Osteoblast (primary cell): ENCODE results near the gene JUNB. TPM values are rescaled to one million over a fixed set of nuclear protein-coding genes. Genes with fewer than 3 reads are reported as not detected.

Source experiments
- DNase-seq: peaks from one replicate; pipeline ENCODE4 v3.0.0; 2011; ENCODE audit warnings: low spot score, mixed read lengths; ENCODE audit not compliant: insufficient read length; ENCODE audit errors: missing footprints
- H2AFZ ChIP-seq: 2 replicates; pipeline ENCODE4 v1.6.0; 2011; ENCODE audit warnings: mild to moderate bottlenecking, low read length
- H3K27ac ChIP-seq: 2 replicates; pipeline ENCODE4 v1.5.1; 2011; ENCODE audit warnings: mild to moderate bottlenecking, low read depth, low read length, moderate library complexity
- H3K27me3 ChIP-seq: 2 replicates; pipeline ENCODE4 v1.6.0; 2012; ENCODE audit warnings: mild to moderate bottlenecking, control low read depth, inconsistent platforms, low read length, moderate library complexity; ENCODE audit not compliant: insufficient read depth
- H3K36me3 ChIP-seq: 2 replicates; pipeline ENCODE4 v1.5.1; 2011; ENCODE audit warnings: mild to moderate bottlenecking, low read length, control low read depth, moderate library complexity; ENCODE audit not compliant: insufficient read depth
- H3K4me1 ChIP-seq: 2 replicates; pipeline ENCODE4 v1.5.1; 2011; ENCODE audit warnings: mild to moderate bottlenecking, low read length, control low read depth, moderate library complexity; ENCODE audit not compliant: insufficient read depth
- H3K4me2 ChIP-seq: 2 replicates; pipeline ENCODE4 v1.6.0; 2011; ENCODE audit warnings: mild to moderate bottlenecking, low read length; ENCODE audit not compliant: insufficient read depth
- H3K4me3 ChIP-seq: fragments of 200-600 bp; sonication (generic); 3 replicates; pipeline ENCODE4 v1.5.1; 2012; ENCODE audit warnings: mild to moderate bottlenecking, low read length, inconsistent platforms; ENCODE audit not compliant: insufficient read depth
- H3K79me2 ChIP-seq: 2 replicates; pipeline ENCODE4 v1.6.0; 2012; ENCODE audit warnings: mild to moderate bottlenecking, low read length, control low read depth, inconsistent platforms; ENCODE audit not compliant: insufficient read depth
- H3K9me3 ChIP-seq: 2 replicates; pipeline ENCODE4 v1.5.1; 2011; ENCODE audit warnings: low read depth, low read length, control low read depth
- H4K20me1 ChIP-seq: 2 replicates; pipeline ENCODE4 v1.6.0; 2012; ENCODE audit warnings: mild to moderate bottlenecking, low read length, control low read depth; ENCODE audit not compliant: insufficient read depth
- total RNA-seq: library from RNA; depleted of rRNA; stranded (reverse); fragments of >200 nt; gene quantifications from 2 replicates; pipeline ENCODE4 v1.2.3, GENCODE V29; 2012
- TF ChIP-seq, protein P1 (sequence below): IDR thresholded peaks from 2 replicates; pipeline ENCODE4 v1.5.1; 2011; ENCODE audit warnings: mild to moderate bottlenecking, low read depth, low read length, moderate library complexity; ENCODE audit errors: extremely low read depth

The JUNB gene
- total RNA-seq, 1 donor, result 93.0 TPM

DNA sequence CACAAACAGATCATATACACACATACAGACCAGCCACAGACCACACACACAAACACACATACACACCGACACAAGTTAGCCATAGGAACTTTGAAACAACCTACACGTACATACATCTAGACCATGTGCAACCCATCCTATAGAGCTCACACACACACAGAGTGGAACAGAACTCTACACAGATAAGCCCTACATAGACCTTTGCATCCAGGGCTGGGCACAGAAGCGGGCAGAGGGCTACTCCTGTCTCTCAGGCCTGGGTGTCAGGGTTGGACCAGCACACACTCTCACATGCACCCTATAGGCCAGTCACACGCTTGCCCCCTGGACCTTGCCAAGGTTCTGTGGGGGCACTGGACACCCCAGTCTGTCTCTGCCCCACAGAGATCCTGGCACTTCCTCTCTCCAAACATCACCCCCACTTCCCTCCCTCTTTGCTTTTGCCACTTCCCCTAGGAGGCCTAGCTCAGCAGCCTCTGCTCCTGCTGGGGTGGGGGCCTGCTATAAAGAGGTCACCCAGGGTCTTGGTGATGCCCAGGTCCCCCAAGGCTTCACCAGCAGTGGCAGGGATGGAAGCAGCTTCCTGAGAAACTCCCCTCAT, 5.8 kb upstream of the JUNB start:
- no peaks in the 10 kb centered on the region for H3K79me2 ChIP-seq
- TF ChIP-seq, protein P1, sequence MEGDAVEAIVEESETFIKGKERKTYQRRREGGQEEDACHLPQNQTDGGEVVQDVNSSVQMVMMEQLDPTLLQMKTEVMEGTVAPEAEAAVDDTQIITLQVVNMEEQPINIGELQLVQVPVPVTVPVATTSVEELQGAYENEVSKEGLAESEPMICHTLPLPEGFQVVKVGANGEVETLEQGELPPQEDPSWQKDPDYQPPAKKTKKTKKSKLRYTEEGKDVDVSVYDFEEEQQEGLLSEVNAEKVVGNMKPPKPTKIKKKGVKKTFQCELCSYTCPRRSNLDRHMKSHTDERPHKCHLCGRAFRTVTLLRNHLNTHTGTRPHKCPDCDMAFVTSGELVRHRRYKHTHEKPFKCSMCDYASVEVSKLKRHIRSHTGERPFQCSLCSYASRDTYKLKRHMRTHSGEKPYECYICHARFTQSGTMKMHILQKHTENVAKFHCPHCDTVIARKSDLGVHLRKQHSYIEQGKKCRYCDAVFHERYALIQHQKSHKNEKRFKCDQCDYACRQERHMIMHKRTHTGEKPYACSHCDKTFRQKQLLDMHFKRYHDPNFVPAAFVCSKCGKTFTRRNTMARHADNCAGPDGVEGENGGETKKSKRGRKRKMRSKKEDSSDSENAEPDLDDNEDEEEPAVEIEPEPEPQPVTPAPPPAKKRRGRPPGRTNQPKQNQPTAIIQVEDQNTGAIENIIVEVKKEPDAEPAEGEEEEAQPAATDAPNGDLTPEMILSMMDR, result no peak
- H3K4me3 ChIP-seq, result no peak overlapping the region
- no peaks in the 10 kb centered on the region for H3K27me3 ChIP-seq
- H3K4me1 ChIP-seq, result peaks cover 35% of the 10 kb centered on the region
- no peak overlapping the region for H3K4me2 ChIP-seq
- peak overlapping the region; percentile 86 for H3K27ac ChIP-seq
- no peaks in the 10 kb centered on the region for H3K36me3 ChIP-seq
- no peaks in the 10 kb centered on the region for H3K9me3 ChIP-seq
- H4K20me1 ChIP-seq, result no peaks in the 10 kb centered on the region
- peak overlapping the region; percentile 83 for H2AFZ ChIP-seq
- peak; percentile 76 for DNase-seq

DNA sequence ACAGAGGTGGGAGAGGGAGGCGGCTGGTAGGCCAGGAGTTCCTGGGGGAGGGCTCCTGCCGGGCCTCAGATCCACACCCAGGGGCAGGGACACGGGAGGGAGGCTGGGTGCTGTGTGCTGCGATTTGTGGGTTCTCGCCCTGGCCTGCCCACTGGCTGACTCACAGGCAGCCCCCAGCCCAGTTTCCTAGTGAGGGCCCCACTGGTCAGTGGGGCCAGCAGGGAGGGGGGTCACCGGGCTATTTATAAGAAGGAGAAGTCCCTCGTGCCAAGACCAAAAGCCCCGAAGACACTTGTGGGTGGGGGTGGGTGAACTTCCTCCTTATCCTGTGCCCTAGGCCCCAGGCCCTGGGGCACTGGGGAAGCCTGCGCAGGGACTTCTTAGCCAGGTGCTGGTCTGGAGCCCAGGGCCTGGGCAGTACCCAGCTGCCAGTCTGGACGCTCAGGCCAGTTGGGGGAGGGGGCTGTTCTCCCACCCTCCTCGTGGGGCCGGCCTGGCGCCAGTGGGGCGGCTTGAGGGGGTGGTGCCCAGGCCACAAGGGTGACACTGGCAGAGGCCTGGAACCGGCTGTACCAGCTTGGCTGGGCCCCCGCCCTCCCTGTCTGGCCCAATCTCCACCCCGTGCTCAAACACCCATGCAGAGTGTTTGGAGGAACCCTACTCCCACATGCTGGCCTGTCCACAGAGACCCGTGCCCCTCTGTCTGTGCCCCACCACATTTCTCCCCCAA, 5.0 kb upstream of the JUNB start:
- TF ChIP-seq, protein P1, result no peak
- Histone ChIP-seq H3K4me3 (no peak overlapping the region), H2AFZ (peak overlapping the region; percentile 83), H4K20me1 (no peaks in the 10 kb centered on the region), H3K4me2 (no peak overlapping the region), H3K27me3 (no peaks in the 10 kb centered on the region), H3K9me3 (no peaks in the 10 kb centered on the region), H3K79me2 (peaks cover 2% of the 10 kb centered on the region), H3K4me1 (peaks cover 41% of the 10 kb centered on the region), H3K27ac (peak overlapping the region; percentile 86), H3K36me3 (no peaks in the 10 kb centered on the region)
- peak; percentile 84 for DNase-seq

DNA sequence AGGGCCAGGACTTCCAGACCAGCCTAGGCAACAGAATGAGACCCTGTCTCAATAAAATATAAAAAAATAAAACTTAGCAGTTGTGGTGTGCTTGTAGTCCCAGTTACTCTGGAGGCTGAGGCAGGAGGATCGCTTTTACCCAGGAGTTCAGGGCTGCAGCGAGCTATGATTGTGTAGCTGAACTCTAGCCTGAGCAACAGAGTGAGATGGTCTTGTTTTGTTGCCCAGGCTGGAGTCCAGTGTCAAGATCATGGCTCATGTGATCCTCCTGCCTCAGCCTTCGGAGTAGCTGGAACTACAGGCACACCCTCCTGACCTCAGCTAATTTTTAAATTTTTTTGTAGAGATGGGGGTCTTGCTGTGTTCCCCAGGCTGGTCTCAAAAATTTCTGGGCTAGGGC, 4.3 kb upstream of the JUNB start:
- Histone ChIP-seq H3K4me2 (no peak overlapping the region), H3K4me1 (peaks cover 41% of the 10 kb centered on the region), H3K4me3 (no peak overlapping the region), H3K36me3 (no peaks in the 10 kb centered on the region), H3K27me3 (no peaks in the 10 kb centered on the region), H2AFZ (no peak overlapping the region), H3K9me3 (no peaks in the 10 kb centered on the region), H4K20me1 (peaks cover 4% of the 10 kb centered on the region), H3K27ac (peak overlapping the region; percentile 11), H3K79me2 (peaks cover 7% of the 10 kb centered on the region)
- TF ChIP-seq, protein P1, result no peak
- peak; percentile 67 for DNase-seq

DNA sequence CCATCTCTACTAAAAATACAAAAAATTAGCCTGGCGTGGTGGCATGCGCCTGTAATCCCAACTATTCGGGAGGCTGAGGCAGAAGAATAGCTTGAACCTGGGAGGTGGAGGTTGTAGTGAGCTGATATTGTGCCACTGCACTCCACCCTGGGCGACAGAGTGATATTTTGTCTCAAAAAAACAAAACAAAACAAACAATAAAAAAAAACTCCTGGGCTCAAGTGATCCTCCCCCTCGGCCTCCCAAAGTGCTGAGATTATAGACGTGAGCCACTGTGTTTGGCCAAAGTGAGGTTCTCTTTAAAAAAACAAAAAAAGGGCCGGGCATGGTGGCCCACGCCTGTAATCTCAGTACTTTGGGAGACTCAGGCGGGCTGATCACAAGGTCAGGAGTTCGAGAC, 3.8 kb upstream of the JUNB start:
- H3K4me1 ChIP-seq, result peaks cover 37% of the 10 kb centered on the region
- H3K27ac ChIP-seq, result no peak overlapping the region
- TF ChIP-seq, protein P1, result no peak

More for the DNA sequence above, 3.8 kb upstream of the JUNB start:
- Histone ChIP-seq H4K20me1 (peaks cover 9% of the 10 kb centered on the region), H3K9me3 (no peaks in the 10 kb centered on the region), H2AFZ (no peak overlapping the region), H3K4me3 (no peak overlapping the region), H3K79me2 (peaks cover 12% of the 10 kb centered on the region), H3K4me2 (no peak overlapping the region), H3K27me3 (no peaks in the 10 kb centered on the region), H3K36me3 (no peaks in the 10 kb centered on the region)
- DNase-seq, result no peak
